Measurements from ENCODE around the gene SERPINE2. TPM values are rescaled to one million over a fixed set of nuclear protein-coding genes. Genes with fewer than 3 reads are reported as not detected.

SERPINE2 gene
- total and polyA plus RNA-seq, 7 donors, result 3.6 to 31.9 (median 8.6) TPM

- peaks cover 6 to 21% (median 8%) of the 10 kb centered on the region in 4 donors for H3K36me3 ChIP-seq
- 90 to 92% methylated on average over 5 of the region's 5 CpGs for WGBS, 2 donors
- no peaks in the 10 kb centered on the region for H3K4me1 ChIP-seq
- intact Hi-C loops (cut with DNase I), result loop anchor here (2.0 to 10.0 kb wide), 2 partner anchors 313 to 393 kb away; no protein-coding TSS in a partner anchor
- H3K9me3 ChIP-seq, result no peaks in the 10 kb centered on the region
- no peak for TF ChIP-seq POLR2A (IDR thresholded peaks at IDR 0.05)
- no peak for TF ChIP-seq CTCF (IDR thresholded peaks at IDR 0.05)
- no peak for DNase-seq
- no peaks in the 10 kb centered on the region for H3K27me3 ChIP-seq
- no peak overlapping the region for H3K4me3 ChIP-seq
- no peak overlapping the region for H3K27ac ChIP-seq
Measured at GRCh38 chr2:223971731-223972130, 67.4 kb downstream of the SERPINE2 start.

GRCh38 chr2:223970343-223971128, 68.5 kb downstream of the SERPINE2 start:
- H3K36me3 ChIP-seq, result peaks cover 9 to 33% (median 11%) of the 10 kb centered on the region in 4 donors
- DNase-seq, result no peak
- H3K27me3 ChIP-seq, result no peaks in the 10 kb centered on the region
- H3K4me1 ChIP-seq, result no peaks in the 10 kb centered on the region
- no peak overlapping the region for H3K27ac ChIP-seq
- intact Hi-C loops (cut with DNase I), result loop anchor here (2.0 to 10.0 kb wide), 2 partner anchors 314 to 394 kb away; no protein-coding TSS in a partner anchor
- TF ChIP-seq CTCF (IDR thresholded peaks at IDR 0.05), result peak; percentile 44 to 92 (median 74)
- no peak for TF ChIP-seq POLR2A (IDR thresholded peaks at IDR 0.05)
- H3K4me3 ChIP-seq, result no peak overlapping the region
- 68 to 70% methylated on average over 8 of the region's 8 CpGs for WGBS, 2 donors
- no peaks in the 10 kb centered on the region for H3K9me3 ChIP-seq

DNA sequence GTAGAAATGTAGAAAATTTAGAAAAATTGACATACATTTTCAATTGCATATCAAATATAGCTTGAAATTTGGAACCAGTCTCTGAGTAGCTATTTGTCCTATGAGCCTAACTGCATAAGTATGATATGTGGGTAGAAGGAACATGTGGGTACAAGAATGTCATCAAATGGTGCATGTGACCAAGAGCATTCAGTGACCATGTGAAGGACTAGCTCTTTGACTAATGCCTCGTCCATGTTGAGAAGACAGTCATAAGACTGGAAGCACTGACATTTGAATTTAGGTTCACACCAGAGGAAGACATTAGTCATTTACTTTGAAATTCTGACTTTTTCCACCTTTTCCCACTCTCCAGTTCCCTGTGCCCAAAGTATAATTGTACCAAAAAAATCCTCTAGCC, 69.2 kb downstream of the SERPINE2 start:
- intact Hi-C loops (cut with DNase I), result loop anchor here (2.0 to 10.0 kb wide), 2 partner anchors 315 to 395 kb away; no protein-coding TSS in a partner anchor
- TF ChIP-seq CTCF (IDR thresholded peaks at IDR 0.05) (no peak), POLR2AphosphoS5 (IDR thresholded peaks at IDR 0.05) (no peak), POLR2A (IDR thresholded peaks at IDR 0.05) (no peak), EP300 (IDR thresholded peaks at IDR 0.05) (no peak)
- Histone ChIP-seq H3K4me3 (no peak overlapping the region), H3K27ac (no peak overlapping the region), H3K4me1 (no peaks in the 10 kb centered on the region), H3K36me3 (peaks cover 9 to 39% (median 11%) of the 10 kb centered on the region in 4 donors), H3K9me3 (no peaks in the 10 kb centered on the region), H3K27me3 (no peaks in the 10 kb centered on the region)
- WGBS, 2 donors, result 93 to 98% methylated on average over 1 of the region's 1 CpG
- DNase-seq, result no peak

DNA sequence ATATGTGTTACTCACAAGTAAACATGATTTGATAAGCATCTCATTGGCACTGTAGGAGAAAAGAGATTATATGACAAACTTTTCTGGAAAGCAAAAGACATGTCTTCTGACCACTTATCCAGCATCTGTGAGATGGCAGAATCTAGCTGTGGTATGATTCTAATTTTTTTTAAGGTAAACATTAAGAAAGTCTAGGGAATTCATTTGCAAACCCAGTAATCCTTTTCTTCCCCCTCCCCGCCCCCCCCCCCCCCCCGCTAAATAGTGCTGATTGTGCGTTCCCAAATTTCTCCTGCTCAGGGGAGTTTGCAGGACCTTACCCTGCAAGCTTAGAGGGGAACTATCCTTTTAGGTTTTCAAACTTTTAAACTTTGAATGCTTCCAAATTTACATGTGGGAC, 69.8 kb downstream of the SERPINE2 start:
- intact Hi-C loops (cut with DNase I), result no loop called here
- H3K27ac ChIP-seq, result no peak overlapping the region
- no peak for TF ChIP-seq EP300 (IDR thresholded peaks at IDR 0.05)
- TF ChIP-seq POLR2A (IDR thresholded peaks at IDR 0.05), result no peak
- TF ChIP-seq POLR2AphosphoS5 (IDR thresholded peaks at IDR 0.05), result no peak
- no peak for TF ChIP-seq CTCF (IDR thresholded peaks at IDR 0.05)
- no peaks in the 10 kb centered on the region for H3K4me1 ChIP-seq
- WGBS, 2 donors, result 29 to 46% methylated on average over 3 of the region's 3 CpGs
- no peak for DNase-seq
- H3K4me3 ChIP-seq, result no peak overlapping the region
- peaks cover 9 to 45% (median 11%) of the 10 kb centered on the region in 4 donors for H3K36me3 ChIP-seq
- H3K27me3 ChIP-seq, result no peaks in the 10 kb centered on the region
- H3K9me3 ChIP-seq, result no peaks in the 10 kb centered on the region

All from sigmoid colon (tissue), 7 donors.